Stimulated activated effector memory CD8-positive, alpha-beta T cell treated with anti-CD3 and anti-CD28 coated beads, Interleukin-12 subunit alpha, Interleukin-12 subunit beta, amount 100 ng/mL, for 72 hours (primary cell): ENCODE data around the gene PICALM.

ENCODE experiments used
- ATAC-seq: fragments of 150-1000 bp; cut with Tn5 transposase; 2 replicates; pipeline ENCODE4 v1.10.0; 2021
- DNase-seq, 2 donors: peaks; one replicate each; pipeline ENCODE4 v3.0.0; 2021 to 2022; ENCODE audit warnings: low spot score in 2 of 2
- H3K27ac Mint-ChIP-seq: one replicate; pipeline ENCODE4 v1.8.0; 2022; ENCODE audit warnings: mild to moderate bottlenecking, mixed read lengths
- H3K36me3 Mint-ChIP-seq: one replicate; pipeline ENCODE4 v1.8.0; 2022; ENCODE audit warnings: mild to moderate bottlenecking, mixed read lengths
- H3K4me1 Mint-ChIP-seq: one replicate; pipeline ENCODE4 v1.8.0; 2022; ENCODE audit warnings: mixed read lengths
- H3K4me3 Mint-ChIP-seq: one replicate; pipeline ENCODE4 v1.8.0; 2022; ENCODE audit warnings: mild to moderate bottlenecking, mixed read lengths
- H3K9me3 Mint-ChIP-seq: one replicate; pipeline ENCODE4 v1.8.0; 2022; ENCODE audit warnings: mixed read lengths

Gene PICALM

DNA sequence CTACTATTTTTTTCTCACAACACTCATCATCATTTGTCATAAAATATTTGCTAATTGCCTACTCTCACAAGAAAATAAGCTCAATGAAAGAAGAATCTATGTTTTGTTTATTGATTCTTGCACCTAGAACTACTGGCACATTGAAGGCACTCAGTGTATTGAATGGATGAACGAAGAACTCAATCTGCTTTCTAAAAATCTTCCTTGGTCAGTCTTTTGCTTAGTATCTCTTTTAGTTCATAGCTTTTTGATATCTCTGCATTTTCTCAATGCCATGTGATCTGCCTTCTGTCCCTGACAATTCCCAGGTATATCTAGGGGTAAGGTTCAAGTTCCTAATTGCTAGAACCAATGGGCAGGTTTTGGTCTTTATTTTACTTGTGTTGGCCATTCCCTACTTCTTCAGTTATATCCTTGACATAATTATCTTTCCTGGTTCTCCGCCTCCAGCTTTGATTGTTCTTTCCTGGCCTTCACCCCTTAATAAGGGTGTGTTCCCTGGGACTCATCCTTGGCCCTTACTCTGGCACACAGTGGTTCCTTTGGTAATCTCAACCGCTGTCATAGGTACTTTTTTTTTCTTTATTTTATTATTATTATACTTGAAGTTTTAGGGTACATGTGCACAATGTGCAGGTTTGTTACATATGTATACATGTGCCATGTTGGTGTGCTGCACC lies 117.3 kb downstream of the PICALM start:
- H3K36me3 Mint-ChIP-seq = peaks cover 93% of the 10 kb centered on the region
- H3K4me3 Mint-ChIP-seq = no peak overlapping the region
- ATAC-seq (no peak), DNase-seq (no peak)
- peaks cover 11% of the 10 kb centered on the region for H3K9me3 Mint-ChIP-seq
- peak overlapping the region; percentile 4 for H3K27ac Mint-ChIP-seq
- H3K4me1 Mint-ChIP-seq = peaks cover 32% of the 10 kb centered on the region

DNA sequence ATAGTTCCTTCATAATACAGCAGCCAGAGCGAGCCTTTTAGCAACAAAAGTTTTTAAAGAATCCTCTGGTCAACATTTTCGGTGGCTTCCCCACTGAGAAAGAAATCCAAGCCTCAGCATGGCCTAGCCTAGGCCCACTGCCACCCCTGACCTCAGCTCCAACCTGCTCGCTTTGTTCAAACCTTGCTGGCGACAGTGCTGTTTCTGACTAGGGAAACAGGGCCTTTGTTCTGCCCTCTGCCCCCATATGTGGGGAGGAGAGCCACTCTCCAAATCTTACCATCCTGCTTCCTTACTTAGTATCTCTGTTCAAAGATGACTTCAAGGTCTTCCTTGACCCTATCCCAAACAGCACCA lies 117.9 kb downstream of the PICALM start:
- Mint-ChIP-seq H3K27ac (peak overlapping the region; percentile 4), H3K4me1 (peaks cover 37% of the 10 kb centered on the region)
- no peak for ATAC-seq

DNA sequence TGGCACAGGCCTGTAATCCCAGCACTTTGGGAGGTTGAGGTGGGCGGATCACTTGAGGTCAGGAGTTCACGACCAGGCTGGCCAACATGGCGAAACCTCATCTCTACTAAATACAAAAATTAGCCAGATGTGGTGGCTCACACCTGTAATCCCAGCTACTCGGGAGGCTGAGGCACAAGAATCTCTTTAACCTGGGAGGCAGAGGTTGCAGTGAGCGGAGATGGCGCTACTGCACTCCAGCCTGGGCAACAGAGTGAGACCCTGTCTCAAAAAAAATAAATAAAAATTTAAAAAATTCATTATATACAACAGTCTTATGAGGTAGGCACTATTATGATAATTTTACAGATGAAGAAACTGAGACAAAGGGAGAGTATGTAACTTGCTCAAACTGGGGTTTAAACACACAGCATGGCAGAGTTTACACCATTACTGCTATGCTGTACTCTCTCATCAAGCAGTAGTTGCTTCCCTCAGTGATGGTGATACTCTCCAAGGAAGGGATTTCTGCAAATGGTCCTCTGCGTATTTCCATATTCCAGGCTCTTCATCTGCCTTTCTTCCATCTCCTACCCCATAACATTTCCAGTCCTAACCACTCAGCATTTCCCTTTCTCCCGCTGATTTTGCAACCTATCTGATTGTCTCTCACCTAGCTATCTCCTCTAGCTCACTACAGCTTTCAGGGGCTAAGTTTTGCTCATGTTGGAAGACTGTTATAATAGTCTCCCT lies 118.4 kb downstream of the PICALM start:
- DNase-seq = no peak
- Mint-ChIP-seq H3K36me3 (peaks cover 89% of the 10 kb centered on the region), H3K27ac (peak overlapping the region; percentile 4), H3K9me3 (peaks cover 15% of the 10 kb centered on the region), H3K4me3 (no peak overlapping the region), H3K4me1 (peaks cover 43% of the 10 kb centered on the region)
- no peak for ATAC-seq

More for the DNA sequence above, 117.9 kb downstream of the PICALM start:
- no peak for DNase-seq
- peaks cover 11% of the 10 kb centered on the region for H3K9me3 Mint-ChIP-seq
- peaks cover 89% of the 10 kb centered on the region for H3K36me3 Mint-ChIP-seq
- no peak overlapping the region for H3K4me3 Mint-ChIP-seq

DNA sequence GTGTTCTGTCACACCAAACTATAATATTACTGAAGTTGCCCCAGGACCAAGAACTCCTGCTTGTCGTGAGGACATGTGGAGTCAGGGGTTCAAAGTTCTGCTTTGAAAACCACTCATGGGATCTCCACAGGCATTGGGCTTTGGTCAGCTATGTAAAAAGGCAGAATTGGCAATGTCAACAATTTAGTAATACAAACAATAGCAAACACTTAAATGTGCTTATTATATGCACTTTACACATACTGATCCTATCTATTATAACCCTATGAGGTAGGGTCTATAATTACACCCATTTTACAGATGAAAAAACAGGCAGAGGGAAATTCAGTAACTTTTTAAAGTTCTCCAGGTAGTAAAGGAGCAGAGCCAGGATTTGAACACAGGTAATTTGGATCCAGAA lies 119.1 kb downstream of the PICALM start:
- ATAC-seq (no peak), DNase-seq (no peak)
- Mint-ChIP-seq H3K9me3 (peaks cover 18% of the 10 kb centered on the region), H3K4me1 (peaks cover 47% of the 10 kb centered on the region), H3K27ac (peak overlapping the region; percentile 95), H3K4me3 (no peak overlapping the region), H3K36me3 (peaks cover 84% of the 10 kb centered on the region)

DNA sequence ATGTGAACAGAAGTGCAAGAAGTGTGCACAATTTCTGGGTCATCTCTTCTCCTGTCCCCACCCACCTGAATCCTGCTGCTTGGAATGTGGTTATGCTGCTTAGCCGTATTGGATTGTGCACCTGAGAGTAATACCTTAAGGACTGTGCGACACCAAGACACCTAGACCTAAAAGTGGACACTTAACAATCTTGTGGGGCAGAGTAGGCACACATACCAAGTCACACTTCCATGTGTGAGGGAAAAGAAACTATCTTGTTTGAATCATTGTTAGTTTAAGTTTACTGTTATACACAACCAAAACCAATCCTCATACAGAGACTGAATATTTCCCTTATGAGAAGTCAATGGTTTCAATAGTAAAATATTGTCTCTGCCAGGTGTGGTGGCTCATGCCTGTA lies 120.0 kb downstream of the PICALM start:
- Mint-ChIP-seq H3K36me3 (peaks cover 74% of the 10 kb centered on the region), H3K27ac (peak overlapping the region; percentile 95), H3K9me3 (peaks cover 18% of the 10 kb centered on the region), H3K4me3 (peak overlapping the region; percentile 62), H3K4me1 (peaks cover 47% of the 10 kb centered on the region)
- ATAC-seq (peak; percentile 62), DNase-seq (no peak)

DNA sequence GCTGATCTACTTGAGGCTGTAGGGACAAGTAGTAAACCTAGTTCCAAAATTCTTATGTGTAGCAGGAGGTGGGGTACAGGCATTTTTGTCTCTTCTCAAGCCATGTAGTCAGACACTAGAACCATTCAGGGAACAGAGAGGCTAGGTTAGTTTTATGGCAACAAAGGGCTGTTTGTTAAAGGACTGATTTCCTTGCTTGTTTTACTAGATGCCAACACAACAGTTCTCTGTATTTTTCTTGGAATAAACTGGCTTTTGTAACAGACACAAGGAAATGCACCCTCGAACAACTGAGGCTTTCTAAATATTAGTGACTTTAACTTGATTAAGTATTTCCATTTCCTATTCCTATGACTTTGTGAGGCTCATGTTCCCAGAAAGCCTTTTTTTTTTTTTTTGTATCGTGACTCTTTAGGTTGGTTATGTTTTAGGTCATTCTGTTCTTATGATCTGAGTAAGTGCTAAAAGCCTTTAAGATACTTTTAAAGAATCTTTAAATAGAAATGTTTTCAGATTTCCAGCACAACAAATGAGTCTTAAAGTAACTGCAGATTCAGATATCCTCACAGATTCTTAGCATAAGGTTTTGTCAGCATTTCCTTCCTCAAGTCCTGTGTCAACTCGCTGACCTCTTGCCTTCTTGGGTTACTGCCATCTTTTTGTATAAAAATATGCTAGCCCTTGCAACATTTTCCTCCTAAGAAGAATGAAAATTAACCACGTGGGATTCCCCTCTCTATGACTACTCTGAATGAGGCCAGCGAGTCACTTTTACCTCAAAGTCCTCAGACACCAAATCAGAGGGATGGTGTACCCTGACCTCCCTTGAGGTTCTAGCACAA lies 121.2 kb downstream of the PICALM start:
- Mint-ChIP-seq H3K4me3 (peak overlapping the region; percentile 62), H3K9me3 (peaks cover 12% of the 10 kb centered on the region), H3K36me3 (peaks cover 62% of the 10 kb centered on the region), H3K4me1 (peaks cover 47% of the 10 kb centered on the region), H3K27ac (peak overlapping the region; percentile 95)
- ATAC-seq (peak; percentile 90), DNase-seq (peak in 1 of 2 donors; percentile 74)

DNA sequence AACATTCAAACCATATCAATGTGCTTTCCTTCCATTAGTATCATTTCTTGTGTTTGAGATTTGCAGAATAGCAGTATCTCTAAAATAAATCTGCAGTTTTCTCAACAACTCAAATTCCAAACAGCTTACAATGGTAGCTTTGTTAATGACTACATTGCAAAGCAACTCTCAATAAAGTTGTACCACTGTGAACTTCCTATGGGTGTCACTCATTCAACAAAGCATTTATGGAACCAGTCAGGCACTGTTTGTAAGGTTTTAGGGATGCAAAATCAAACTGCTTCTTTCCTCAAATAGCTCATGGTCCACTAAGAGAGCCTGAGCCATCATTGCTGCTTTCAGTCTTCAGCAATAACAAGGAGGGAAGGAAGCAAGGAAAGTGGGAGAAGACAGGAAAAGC lies 122.7 kb downstream of the PICALM start:
- H3K9me3 Mint-ChIP-seq = peaks cover 8% of the 10 kb centered on the region
- DNase-seq (no peak), ATAC-seq (no peak)
- H3K36me3 Mint-ChIP-seq = peaks cover 50% of the 10 kb centered on the region
- H3K4me3 Mint-ChIP-seq = no peak overlapping the region
- peak overlapping the region; percentile 95 for H3K27ac Mint-ChIP-seq
- peaks cover 43% of the 10 kb centered on the region for H3K4me1 Mint-ChIP-seq

DNA sequence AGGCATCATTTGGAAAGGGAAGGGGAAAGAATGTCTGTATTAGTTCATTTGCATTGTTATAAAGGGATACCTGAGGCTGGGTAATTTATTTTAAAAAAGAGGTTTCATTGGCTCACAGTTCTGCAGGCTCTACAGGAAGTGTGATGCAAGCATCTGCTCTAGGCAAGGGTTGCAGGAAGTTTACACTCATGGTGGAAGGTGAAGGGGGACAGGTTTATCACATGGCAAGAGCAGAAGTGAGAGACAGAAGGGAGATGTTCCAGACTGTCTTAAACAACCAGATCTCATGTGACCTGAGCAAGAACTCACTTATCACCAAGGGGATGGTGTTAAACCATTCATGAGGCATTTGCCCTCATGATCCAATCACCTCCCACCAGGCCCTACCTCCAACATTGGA lies 123.1 kb downstream of the PICALM start:
- H3K4me3 Mint-ChIP-seq = no peak overlapping the region
- DNase-seq (no peak), ATAC-seq (no peak)
- H3K9me3 Mint-ChIP-seq = peaks cover 7% of the 10 kb centered on the region
- H3K27ac Mint-ChIP-seq = peak overlapping the region; percentile 95
- H3K36me3 Mint-ChIP-seq = peaks cover 45% of the 10 kb centered on the region
- H3K4me1 Mint-ChIP-seq = peaks cover 39% of the 10 kb centered on the region

DNA sequence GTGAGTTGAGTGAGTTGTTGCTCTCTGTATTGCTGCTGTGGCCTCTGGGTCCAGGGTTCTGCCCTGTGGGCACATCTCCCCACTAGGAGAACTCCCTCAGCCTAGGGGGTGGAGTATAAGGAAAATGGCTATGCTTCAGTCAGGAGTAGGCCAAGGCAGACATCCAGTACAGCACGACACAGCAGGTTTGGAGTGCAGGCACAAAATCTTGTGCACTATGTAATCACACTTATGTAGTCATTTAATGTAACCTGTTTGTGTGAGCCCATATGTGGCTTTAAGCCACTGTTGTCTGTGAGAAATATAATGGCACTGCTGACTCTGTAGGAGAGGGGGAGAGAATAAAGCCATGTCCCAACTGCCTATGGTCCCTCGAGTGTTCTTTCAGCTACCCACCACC lies 123.6 kb downstream of the PICALM start:
- DNase-seq (no peak), ATAC-seq (no peak)
- Mint-ChIP-seq H3K4me3 (no peak overlapping the region), H3K27ac (peak overlapping the region; percentile 95), H3K36me3 (peaks cover 41% of the 10 kb centered on the region), H3K4me1 (peaks cover 36% of the 10 kb centered on the region), H3K9me3 (peaks cover 7% of the 10 kb centered on the region)

DNA sequence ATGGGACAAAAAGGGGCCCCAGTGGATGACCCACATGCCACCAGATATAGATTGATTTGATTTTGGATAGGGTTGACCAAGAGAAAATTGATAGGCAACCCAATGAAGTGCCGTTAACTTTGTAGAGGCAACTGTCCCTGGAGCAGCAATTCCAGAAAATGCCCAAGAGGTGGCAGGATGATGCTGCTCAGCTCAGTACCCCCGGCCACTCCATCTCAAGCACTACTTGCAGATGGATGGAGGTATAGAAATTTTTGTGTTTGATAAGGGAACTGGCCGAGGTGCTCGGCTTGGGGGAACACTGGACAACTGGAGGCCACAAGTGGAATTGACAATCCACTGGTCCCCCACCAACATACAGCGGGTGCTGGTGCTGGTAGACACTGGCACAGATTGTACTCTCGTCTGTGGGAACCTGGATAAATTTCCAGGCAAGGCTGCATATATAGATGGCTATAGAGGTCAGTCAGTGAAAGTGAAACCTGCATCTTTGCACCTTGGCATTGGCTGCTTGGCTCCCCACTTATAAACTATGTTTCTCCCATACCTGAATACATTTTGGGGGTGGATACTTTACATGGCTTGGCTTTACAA lies 127.4 kb downstream of the PICALM start:
- ATAC-seq (no peak), DNase-seq (no peak)
- H3K36me3 Mint-ChIP-seq = peaks cover 8% of the 10 kb centered on the region
- peaks cover 7% of the 10 kb centered on the region for H3K9me3 Mint-ChIP-seq
- H3K4me3 Mint-ChIP-seq = no peak overlapping the region
- H3K4me1 Mint-ChIP-seq = peaks cover 29% of the 10 kb centered on the region
- no peak overlapping the region for H3K27ac Mint-ChIP-seq

DNA sequence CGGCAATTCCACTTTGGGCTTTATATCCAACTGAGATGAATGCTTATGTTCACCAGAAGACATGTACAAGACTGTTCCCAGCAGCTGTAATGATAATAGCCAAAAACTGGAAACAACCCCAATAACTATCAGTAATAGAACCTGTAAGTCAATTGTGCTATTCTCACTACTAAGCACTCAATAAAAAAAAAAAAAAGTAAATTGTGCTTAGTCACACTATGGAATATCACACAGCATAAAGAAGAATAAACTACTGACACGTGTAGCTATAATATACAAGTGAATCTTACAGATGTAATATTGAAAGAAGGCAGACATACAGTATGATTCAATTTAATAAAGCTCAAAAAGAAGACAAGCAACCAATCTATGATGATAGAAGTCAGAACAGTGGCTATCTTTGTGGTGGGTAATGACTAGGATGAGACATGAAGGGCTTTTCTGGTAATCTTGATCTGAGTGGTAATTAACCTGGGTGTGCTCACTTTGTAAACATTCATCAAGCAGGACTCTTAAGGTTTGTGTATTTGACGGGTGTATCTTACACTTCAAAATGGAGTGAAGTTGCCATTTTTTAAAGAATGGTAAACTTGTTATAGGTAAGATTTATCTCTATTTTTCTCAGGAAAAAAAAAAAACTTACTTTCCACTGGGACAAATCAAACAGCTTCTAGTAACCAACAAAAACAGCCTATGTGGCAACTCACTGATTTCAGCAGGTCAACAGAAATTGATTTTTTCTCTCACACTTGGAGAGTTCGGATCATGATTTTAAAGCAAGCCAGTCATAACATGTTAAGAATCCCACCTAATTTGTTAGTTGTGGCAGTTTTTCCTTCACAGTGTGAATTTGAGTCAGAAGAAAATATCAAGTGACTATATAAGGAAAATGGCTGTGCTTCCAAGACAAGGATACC lies 129.5 kb downstream of the PICALM start:
- H3K9me3 Mint-ChIP-seq = no peaks in the 10 kb centered on the region
- no peaks in the 10 kb centered on the region for H3K36me3 Mint-ChIP-seq
- peak overlapping the region; percentile 3 for H3K27ac Mint-ChIP-seq
- DNase-seq (no peak), ATAC-seq (peak; percentile 96)
- peaks cover 15% of the 10 kb centered on the region for H3K4me1 Mint-ChIP-seq
- H3K4me3 Mint-ChIP-seq = no peak overlapping the region

DNA sequence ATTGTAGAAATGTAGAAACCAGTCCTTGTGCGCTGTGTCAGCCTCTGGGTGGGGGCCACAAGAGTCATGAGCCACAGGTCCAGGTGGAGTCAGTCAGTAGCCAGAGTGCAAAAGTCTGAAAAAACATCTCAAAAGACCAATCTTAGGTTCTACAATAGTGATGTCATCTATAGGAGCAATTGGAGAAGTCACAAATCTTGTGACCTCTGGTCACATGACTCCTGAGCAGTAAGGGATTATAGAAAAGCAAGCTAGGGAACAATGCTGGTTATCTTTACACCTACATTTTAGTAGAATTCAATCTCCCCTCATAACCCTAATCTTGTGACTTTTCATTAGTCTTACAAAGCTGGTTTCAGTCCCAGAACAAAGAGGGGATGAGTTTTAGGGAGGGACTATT lies 131.0 kb downstream of the PICALM start:
- Mint-ChIP-seq H3K9me3 (no peaks in the 10 kb centered on the region), H3K4me3 (no peak overlapping the region), H3K27ac (no peak overlapping the region), H3K36me3 (no peaks in the 10 kb centered on the region), H3K4me1 (peaks cover 15% of the 10 kb centered on the region)
- DNase-seq = no peak
- ATAC-seq = no peak

DNA sequence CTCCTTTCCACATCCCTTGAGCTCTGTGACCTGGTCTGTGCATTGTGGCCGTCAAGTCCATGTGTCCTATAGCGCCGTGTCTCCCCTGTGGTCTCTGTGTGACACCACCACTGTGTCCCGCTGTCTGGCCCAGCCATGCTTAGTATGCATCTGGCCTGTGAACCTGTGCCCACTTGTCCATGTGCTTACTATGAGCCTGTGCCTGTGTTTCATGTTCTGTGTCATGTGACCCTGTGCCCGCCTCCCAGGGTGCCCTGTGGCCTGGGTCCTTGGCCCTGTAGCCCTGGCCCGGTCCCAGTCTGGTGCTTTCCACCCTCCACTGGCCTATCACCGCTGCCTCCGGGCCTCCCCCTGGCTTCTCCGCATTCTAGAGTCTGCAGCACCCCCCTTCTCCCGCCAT lies 133.1 kb downstream of the PICALM start:
- H3K36me3 Mint-ChIP-seq = no peaks in the 10 kb centered on the region
- no peak for ATAC-seq
- DNase-seq = no peak
- no peak overlapping the region for H3K27ac Mint-ChIP-seq
- peaks cover 15% of the 10 kb centered on the region for H3K4me1 Mint-ChIP-seq
- no peak overlapping the region for H3K4me3 Mint-ChIP-seq
- H3K9me3 Mint-ChIP-seq = no peaks in the 10 kb centered on the region

DNA sequence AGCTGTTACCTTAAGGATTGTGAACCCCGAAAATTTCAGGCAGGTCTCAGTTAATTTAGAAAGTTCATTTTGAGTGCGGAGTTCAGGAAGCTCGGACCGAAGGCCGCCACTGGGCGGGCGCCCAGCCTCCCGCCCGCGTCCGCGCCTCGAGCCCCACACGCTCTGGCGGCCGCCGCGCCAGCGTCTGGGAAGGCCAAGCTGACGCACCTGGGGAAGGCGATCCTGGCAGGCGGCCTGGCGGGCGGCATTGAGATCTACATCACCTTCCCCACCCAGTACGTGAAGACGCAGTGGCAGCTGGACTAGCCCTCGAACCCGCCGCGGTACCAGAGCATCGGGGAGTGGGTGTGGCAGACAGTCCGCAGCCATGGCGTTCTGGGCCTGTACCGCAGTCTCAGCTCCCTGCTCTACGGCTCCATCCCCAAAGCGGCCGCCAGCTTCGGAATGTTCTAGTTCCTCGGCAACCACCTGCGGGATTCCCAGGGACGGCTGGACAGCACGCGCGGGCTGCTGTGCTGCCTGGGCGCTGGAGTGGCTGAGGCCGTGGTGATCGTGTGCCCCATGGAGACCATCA lies 134.2 kb downstream of the PICALM start:
- Mint-ChIP-seq H3K36me3 (no peaks in the 10 kb centered on the region), H3K27ac (no peak overlapping the region), H3K4me3 (no peak overlapping the region), H3K9me3 (no peaks in the 10 kb centered on the region), H3K4me1 (peaks cover 9% of the 10 kb centered on the region)
- no peak for ATAC-seq
- DNase-seq = no peak
